Raji (cell line): ENCODE measurements around the gene SPATA31C1.

ENCODE experiments used
- POLR2A ChIP-seq: IDR thresholded peaks from 2 replicates; pipeline ENCODE4 v1.6.1; 2011; ENCODE audit warnings: low read depth, low read length, control low read depth; ENCODE audit not compliant: insufficient read depth

The SPATA31C1 gene

GRCh38 chr9:87883274-87883673 lies 34.5 kb upstream of the SPATA31C1 start:
- no peak for TF ChIP-seq POLR2A

- no peak for TF ChIP-seq POLR2A
Measured at GRCh38 chr9:87883990-87884389, 33.8 kb upstream of the SPATA31C1 start.

GRCh38 chr9:87884578-87885459 lies 32.9 kb upstream of the SPATA31C1 start:
- no peak for TF ChIP-seq POLR2A

GRCh38 chr9:87885484-87886189 lies 32.1 kb upstream of the SPATA31C1 start:
- no peak for TF ChIP-seq POLR2A

GRCh38 chr9:87886210-87886932 lies 31.4 kb upstream of the SPATA31C1 start:
- no peak for TF ChIP-seq POLR2A

DNA sequence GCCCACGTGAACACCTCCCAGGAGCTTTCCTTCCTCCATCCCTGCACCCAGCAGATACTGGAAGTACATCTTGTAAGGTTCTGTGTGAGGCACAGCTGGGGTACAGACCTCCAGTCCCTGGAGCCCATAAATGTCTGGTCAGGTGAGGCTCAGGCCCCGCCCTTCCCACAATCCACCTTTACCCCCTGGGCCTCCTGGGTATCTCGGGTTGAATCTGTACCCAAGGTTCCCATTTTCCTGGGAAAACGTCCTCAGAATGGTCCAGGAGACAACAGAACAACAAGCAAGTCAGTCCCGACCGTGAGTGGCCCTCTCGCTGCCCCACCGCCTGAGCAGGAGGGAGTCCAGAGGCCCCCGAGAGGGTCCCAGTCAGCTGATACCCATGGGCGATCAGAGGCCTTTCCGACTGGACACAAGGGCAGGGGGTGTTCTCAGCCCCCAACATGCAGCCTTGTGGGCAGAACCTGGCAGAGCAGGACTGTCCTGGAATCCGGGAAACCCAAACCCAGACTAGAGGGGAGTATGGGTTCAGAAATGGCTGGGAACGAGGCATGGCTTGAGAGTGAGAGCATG lies 30.7 kb upstream of the SPATA31C1 start:
- TF ChIP-seq POLR2A: no peak

DNA sequence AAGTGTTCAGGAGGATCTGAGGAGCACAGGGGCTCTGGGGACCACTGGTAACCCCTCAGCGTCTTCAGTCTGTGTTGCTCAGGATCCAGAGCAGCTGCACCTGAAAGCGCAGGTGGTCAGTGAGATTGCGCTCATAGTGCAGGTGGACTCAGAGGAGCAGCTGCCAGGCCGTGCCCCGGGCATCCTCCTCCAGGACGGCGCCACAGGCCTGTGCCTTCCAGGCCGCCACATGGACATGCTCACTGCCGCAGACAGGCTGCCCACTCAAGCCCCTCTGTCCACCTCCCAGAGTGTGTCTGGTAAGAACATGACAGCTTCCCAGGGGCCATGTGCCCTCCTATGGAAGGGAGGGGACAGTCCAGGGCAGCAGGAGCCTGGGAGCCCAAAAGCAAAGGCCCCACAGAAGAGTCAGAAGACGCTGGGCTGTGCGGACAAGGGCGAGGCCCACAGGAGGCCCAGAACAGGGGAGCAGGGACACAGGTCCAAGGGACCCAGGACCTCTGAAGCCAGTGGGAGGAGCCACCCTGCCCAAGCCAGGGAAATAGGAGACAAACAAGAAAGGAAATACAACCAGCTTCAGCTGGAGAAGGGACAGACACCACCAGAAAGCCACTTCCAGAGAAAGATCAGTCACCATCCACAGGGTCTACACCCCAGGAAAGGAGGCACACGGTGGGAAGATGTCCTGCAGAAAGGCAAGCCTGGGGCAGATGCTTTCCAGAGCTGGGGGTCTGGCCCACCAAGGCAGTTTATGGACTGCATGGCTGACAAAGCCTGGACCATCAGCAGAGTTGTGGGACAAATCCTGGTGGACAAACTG lies 29.9 kb upstream of the SPATA31C1 start:
- no peak for TF ChIP-seq POLR2A

- no peak for TF ChIP-seq POLR2A
Measured at GRCh38 chr9:87888501-87888900, 29.3 kb upstream of the SPATA31C1 start.

GRCh38 chr9:87889065-87889881 lies 28.5 kb upstream of the SPATA31C1 start:
- no peak for TF ChIP-seq POLR2A

- TF ChIP-seq POLR2A: no peak
Measured at GRCh38 chr9:87889882-87890252, 27.9 kb upstream of the SPATA31C1 start.

GRCh38 chr9:87890837-87891236 lies 26.9 kb upstream of the SPATA31C1 start:
- TF ChIP-seq POLR2A: no peak

DNA sequence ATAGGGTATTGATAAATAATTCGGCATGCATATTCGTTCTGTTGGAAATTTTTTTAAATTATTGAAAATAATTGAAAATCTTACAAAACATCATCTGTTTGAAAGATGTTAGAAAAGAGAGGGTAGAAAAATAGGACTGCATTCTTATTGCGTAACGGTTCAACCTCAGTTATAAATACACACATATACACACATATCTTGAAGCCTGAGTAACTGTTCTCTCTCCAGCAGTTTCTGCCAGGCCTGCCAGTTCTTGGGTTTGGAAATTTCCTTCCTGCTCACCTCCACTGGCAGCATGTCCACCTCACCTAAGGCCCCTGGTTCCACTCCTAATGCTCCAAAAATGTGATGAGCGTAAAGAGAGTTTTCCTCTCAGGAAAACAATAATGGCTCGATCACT lies 26.0 kb upstream of the SPATA31C1 start:
- no peak for TF ChIP-seq POLR2A

- no peak for TF ChIP-seq POLR2A
Measured at GRCh38 chr9:87892956-87893355, 24.8 kb upstream of the SPATA31C1 start.
